Progenitor cell of endocrine pancreas (in vitro differentiated cells): Measurements from ENCODE around the gene ABR. TPM values are rescaled to one million over a fixed set of nuclear protein-coding genes. Genes with fewer than 3 reads are reported as not detected.

Source experiments
- DNase-seq: peaks from one replicate; pipeline ENCODE4 v3.0.0; 2021; ENCODE audit warnings: low spot score; ENCODE audit not compliant: unreplicated experiment
- H3K27ac Mint-ChIP-seq: 2 replicates; pipeline ENCODE4 v1.8.0; 2021; ENCODE audit warnings: mild to moderate bottlenecking, moderate library complexity, mixed read lengths
- H3K27me3 Mint-ChIP-seq: 2 replicates; pipeline ENCODE4 v1.8.0; 2021; ENCODE audit warnings: mixed read lengths
- H3K36me3 Mint-ChIP-seq: 2 replicates; pipeline ENCODE4 v1.8.0; 2022; ENCODE audit warnings: mixed read lengths; ENCODE audit not compliant: insufficient read depth
- H3K4me1 Mint-ChIP-seq: 2 replicates; pipeline ENCODE4 v1.8.0; 2021; ENCODE audit warnings: low read depth, mixed read lengths
- H3K4me3 Mint-ChIP-seq: 2 replicates; pipeline ENCODE4 v1.8.0; 2021; ENCODE audit warnings: low read depth, mild to moderate bottlenecking, moderate library complexity, mixed read lengths
- H3K9me3 Mint-ChIP-seq: 2 replicates; pipeline ENCODE4 v1.8.0; 2021; ENCODE audit warnings: low read depth, mixed read lengths
- CTCF ChIP-seq: fragments of 200-600 bp; sonication (generic); IDR thresholded peaks from one replicate; pipeline ENCODE4 v1.5.0; 2021; ENCODE audit warnings: antibody characterized with exemption, mild to moderate bottlenecking; ENCODE audit not compliant: unreplicated experiment
- total RNA-seq: library from RNA; stranded (reverse); gene quantifications from 2 replicates; pipeline ENCODE4 v1.2.1, GENCODE V29; 2021

The ABR gene
- total RNA-seq, 1 donor from 2014 or later, result 61.0 TPM

GRCh38 chr17:1031711-1032110 lies 148.1 kb downstream of the ABR start:
- Mint-ChIP-seq H3K27me3 (peaks cover 8% of the 10 kb centered on the region), H3K27ac (no peak overlapping the region), H3K9me3 (no peaks in the 10 kb centered on the region), H3K4me1 (no peaks in the 10 kb centered on the region), H3K4me3 (no peak overlapping the region), H3K36me3 (peaks cover 6% of the 10 kb centered on the region)
- no peak for TF ChIP-seq CTCF
- no peak for DNase-seq

GRCh38 chr17:1030684-1031532 lies 148.9 kb downstream of the ABR start:
- TF ChIP-seq CTCF, result no peak
- H3K9me3 Mint-ChIP-seq, result no peaks in the 10 kb centered on the region
- no peak overlapping the region for H3K27ac Mint-ChIP-seq
- no peak for DNase-seq
- H3K4me1 Mint-ChIP-seq, result no peaks in the 10 kb centered on the region
- H3K27me3 Mint-ChIP-seq, result peaks cover 8% of the 10 kb centered on the region
- H3K4me3 Mint-ChIP-seq, result no peak overlapping the region
- peaks cover 6% of the 10 kb centered on the region for H3K36me3 Mint-ChIP-seq

DNA sequence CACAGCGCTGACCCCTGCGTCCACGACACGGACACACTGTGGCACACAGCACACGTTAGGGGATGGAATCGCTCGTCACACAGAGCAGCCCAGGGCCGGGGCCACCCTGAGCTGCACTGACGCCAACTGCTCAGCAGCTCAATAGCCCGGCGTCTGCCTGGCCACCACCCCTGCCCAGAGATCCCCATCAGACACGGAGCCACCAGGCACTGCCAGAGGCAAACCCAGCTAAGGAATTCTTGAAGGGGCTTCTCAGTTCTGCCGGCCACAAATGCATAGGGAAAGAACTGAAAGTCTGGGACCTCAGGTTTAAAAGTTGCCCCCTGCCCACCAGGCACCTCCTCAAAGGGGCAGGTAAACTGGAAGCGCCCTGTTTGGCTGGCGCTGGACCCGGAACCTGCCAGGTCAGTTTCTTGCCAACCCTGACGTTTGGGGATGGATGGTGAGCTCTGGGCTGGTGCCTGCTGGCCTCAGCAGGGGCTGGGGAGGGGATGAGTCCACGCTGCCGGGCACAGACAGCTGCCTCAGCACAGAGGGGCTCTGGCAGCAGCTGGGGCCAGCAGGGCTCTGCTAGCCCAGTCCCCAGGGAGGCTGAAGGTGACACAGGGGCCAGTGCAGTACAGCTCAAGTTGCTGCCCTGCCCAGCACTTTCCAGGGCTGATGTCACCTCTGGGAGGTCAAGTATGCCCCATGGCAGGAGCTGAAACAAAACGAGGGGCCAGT lies 149.7 kb downstream of the ABR start:
- no peaks in the 10 kb centered on the region for H3K4me1 Mint-ChIP-seq
- no peak overlapping the region for H3K27ac Mint-ChIP-seq
- peaks cover 9% of the 10 kb centered on the region for H3K36me3 Mint-ChIP-seq
- H3K9me3 Mint-ChIP-seq, result no peaks in the 10 kb centered on the region
- peaks cover 8% of the 10 kb centered on the region for H3K27me3 Mint-ChIP-seq
- no peak for DNase-seq
- no peak for TF ChIP-seq CTCF
- H3K4me3 Mint-ChIP-seq, result no peak overlapping the region

DNA sequence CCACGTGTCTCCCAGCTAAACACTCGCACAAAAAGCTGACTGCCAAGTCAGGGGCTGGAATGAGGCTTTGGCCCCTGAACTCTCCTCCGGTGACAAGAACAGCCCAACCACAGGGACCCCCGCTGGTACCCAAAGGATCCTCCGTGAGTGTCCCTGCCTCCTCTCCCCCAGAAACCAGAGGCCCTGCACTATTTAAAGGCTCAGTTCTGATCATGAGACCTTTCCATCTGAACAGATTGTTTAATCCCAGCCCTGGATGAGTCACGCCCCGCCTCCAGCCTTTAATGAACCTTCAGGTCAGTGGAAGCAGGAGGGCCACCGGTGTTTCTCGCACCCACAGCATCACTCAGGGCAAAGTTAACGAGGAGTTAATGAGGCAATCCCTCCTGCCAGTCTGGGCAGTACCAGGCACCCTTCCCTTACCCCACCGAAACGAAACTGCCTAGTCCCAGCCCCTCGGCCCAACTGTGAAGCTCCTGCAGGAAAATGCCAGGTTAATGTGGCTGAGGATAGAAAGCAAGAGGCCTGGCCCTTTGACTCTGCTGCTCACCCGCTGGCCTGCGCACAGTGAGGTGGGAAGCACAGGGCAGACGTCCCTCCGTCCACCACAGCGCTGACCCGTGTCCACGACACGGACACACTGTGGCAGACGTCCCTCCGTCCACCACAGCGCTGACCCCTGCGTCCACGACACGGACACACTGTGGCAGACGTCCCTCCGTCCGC lies 150.4 kb downstream of the ABR start:
- Mint-ChIP-seq H3K4me3 (no peak overlapping the region), H3K4me1 (no peaks in the 10 kb centered on the region), H3K27me3 (peaks cover 8% of the 10 kb centered on the region), H3K9me3 (no peaks in the 10 kb centered on the region), H3K27ac (no peak overlapping the region), H3K36me3 (peaks cover 9% of the 10 kb centered on the region)
- TF ChIP-seq CTCF, result no peak
- DNase-seq, result no peak

- no peak for DNase-seq
- H3K9me3 Mint-ChIP-seq, result no peaks in the 10 kb centered on the region
- peaks cover under 1% of the 10 kb centered on the region for H3K27me3 Mint-ChIP-seq
- no peak overlapping the region for H3K4me3 Mint-ChIP-seq
- no peak overlapping the region for H3K27ac Mint-ChIP-seq
- no peaks in the 10 kb centered on the region for H3K4me1 Mint-ChIP-seq
- TF ChIP-seq CTCF, result no peak
- H3K36me3 Mint-ChIP-seq, result peaks cover 3% of the 10 kb centered on the region
Observed at GRCh38 chr17:1027044-1027443, 152.7 kb downstream of the ABR start.
